ENCODE results near the gene INO80E.
A peak's percentile ranks its signal among the peaks of the same experiment; 100 is the strongest.
"Not testable (repeated sequence)": the region's sequence is repeated elsewhere in the genome, so short reads cannot be mapped to it uniquely, and the experiment has no call there.

The INO80E gene

DNA sequence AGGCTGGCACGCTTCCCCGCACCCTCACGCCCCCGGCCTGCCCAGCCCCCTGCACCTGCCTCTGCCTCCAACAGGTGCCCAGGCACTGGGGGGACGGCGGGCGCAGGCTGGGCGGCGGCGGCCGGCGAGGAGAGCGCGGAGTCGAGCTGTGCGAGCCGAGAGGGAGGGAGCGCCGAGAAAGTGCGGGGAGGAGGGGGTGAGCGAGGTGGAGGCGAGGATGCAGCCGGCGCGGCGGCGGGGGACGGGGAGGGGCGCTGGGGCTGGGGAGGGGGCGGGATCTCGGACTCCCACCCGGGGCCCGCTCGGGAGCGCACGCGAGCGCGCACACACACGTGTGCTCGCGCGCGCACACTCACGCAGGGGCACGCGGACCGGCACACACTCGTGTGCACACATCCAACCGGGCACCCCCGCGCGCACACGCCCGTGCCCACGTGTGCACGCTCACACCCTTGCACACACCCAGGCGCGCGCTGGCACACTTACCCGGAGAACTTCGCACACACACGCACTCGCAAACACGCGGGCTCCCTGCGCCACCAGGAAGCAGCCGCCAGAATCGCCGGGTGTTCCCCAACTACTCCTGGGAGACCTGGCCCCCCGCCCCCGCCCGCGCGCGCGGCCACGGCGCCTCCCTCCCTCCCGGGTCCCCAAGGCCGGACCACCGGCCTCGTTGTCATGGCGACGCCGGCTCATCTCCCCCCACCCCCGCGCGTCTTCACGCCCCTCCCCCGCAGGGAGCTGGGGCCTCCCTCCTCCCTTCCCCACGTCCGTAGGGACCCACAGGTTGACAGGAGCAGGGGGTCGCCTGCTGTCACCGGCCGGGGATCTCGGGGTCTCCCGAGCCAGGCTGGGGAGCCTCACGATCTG lies 15.0 kb downstream of the INO80E start, which contains the start of gene DOC2A:
Gene DOC2A, minus strand, starts transcription at position 184 of the 870 bp plus-strand sequence. CDS start 805 bp downstream, outside the sequence.
- DNase-seq: peak; percentile 62

DNA sequence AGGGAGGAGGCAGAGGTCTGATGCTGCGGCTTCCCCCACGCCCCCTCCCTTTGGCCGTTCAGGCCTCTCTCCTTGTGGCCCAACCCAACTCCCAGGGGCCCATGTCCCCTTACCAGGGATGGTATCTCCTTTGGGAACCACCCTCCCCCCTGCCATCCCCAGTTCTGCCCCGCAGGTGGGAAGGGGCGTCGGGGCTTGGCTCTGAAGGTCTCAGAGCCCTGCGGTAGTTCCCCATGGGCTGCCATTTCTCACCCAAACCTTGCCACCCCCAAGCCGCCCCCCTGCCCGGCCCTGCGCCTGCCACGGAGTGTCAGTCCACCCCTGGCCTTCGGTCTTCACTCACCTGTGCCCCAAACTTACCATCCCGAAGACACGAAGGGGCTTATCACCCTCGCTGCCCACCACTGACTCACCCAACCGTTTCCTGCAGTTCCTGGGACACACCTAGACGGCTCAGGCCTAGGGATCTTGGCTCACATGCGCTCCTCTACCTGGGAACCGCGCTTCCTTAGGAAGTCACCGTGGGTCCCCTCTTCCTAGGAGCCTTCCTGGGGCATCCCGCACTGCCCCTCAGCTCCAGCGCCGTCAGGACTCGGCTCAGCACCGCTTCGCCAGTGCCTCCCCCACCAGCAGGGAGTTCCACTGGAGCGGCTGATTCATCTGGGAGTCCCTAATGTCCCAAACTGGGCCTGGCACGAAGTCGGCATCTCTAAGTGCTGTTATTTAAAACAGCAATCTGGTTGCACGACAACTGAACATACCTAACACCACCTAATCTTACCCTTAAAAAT lies 15.9 kb downstream of the INO80E start:
- no peak for DNase-seq

DNA sequence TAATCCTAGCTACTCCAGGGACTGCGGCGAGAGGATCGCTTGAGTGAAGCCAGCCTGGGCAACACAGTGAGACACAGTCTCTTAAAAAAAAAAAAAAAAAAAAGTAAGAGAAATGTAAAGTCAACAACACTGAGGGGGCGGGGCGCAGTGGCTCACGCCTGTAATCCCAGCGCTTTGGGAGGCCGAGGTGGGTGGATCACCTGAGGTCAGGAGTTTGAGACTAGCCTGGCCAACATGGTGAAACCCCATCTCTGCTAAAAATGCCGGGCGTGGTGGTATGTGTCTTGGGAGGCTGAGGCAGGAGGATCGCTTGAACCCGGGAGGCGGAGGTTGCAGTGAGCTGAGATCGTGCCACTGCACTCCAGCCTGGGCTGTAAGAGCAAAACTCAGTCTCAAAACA lies 16.6 kb downstream of the INO80E start:
- DNase-seq: not testable (repeated sequence)

DNA sequence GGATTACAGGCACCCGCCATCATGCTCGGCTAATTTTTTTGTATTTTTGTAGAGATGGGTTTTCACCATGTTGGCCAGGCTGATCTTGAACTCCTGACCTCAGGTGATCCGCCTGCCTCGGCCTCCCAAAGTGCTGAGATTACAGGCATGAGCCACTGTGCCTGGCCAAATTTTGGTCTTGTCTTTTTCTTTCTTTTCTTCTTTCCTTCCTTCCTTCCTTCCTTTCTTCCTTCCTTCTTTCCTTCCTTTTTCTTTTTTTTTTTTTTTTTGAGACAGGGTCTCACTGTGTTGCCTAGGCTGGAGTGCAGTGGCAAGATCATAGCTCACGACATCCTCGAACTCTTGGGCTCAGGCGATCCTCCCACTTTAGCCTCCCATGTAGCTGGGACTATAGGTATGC lies 19.4 kb downstream of the INO80E start:
- DNase-seq: not testable (repeated sequence)

DNA sequence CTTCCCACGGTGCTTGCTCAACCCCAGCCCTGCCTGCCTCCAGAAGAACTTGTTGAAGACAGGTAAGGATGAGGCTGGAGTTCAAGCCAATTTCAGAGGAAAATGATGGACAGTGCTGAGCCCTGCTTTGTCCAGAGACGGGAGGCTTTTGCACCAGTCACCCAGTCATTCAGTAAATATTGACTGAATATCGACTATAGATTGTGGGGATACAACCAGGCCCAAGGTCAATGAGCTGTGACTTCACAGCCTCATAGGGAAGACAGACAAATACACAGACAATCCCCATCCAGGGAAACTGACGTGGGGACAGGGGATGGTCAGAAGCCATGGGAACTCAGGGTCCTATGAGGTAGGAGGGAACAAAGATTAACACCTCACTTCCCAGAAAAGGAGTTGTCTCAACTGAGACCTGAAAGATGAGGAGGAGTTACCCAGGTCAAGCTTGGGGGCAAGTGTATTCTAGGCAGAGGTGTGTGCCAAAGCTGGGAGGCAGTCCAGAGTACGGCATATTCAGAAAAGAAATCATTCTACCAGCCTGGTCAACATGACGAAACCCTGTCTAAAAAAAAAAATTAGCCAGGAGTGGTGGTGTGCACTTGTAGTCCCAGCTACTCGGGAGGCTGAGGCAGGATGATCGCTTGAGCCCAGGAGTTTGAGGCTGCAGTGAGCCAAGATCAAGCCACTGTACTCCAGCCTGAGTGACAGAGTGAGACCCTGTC lies 20.7 kb downstream of the INO80E start:
- no peak for DNase-seq

DNA sequence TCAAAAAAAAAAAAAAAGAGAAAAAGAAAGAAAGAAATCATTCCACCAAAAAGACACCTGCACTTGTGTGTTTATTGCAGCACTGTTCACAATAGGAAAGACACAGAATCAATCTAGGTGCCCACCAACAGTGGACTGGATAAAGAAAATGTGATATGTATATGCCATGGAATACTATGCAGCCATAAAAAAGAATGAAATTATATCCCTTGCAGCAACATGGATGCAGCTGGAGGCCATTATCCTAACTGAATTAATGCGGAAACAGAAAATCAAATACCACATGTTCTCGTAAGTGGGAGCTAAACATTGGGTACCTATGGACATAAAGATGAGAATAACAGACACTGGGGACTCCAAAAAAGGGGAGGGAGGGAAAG lies 21.2 kb downstream of the INO80E start:
- DNase-seq: no peak

DNA sequence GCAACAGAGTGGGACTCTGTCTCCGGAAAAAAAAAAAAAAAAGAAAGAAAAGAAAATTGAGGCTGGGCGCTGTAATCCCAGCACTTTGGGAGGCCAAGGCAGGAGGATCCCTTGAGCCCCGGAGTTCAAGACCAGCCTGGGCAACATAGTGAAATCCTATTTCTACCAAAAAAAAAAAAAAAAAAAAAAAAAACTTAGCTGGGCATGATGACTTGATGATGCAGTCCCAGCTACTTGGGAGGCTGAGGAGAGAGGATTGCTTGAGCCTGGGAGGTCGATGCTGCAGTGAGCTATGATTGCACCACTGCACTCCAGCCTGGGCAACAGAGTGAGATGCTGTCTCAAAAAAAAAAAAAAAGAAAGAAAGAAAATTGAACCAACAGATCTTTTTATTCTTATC lies 21.9 kb downstream of the INO80E start:
- not testable (repeated sequence) for DNase-seq

DNA sequence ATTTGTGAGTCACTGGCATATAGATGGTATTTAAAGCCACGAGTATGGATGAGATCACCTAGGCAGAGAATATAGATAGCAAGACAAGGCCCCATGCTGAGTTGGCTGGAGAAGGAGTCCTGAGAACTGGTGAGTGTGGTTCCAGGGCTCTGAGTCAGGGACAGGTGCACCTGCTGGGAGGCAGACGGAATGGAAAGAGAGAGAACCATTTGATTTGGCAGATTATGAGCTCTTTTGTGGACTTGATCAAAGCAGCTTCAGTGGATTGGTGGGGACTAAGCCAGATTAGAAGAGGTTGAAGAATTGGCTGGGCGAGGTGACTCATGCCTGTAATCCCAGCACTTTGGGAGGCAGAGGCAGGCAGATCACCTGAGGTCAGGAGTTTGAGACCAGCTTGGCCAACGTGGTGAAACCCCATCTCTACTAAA lies 22.7 kb downstream of the INO80E start:
- no peak for DNase-seq

DNA sequence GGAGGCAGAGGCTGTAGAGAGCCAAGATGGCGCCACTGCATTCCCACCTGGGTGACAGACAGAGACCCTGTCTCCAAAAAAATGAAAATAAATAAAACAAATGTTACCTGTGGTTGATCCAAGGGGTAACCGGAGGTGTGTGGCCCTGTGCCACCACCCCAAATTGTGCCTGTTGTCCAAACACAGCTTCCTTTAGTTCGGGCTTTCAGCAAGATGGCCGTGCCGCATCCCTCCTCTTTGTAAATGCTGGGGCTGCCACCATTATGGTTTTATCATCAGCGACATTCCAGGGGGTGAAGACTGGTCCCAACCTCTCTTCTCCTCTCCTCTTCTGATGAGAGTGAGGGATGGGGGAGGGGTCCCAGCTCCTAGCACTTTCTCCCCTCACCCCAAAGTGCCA lies 26.8 kb downstream of the INO80E start, which contains the start of gene C16orf92:
Gene C16orf92, plus strand, starts transcription at position 312 of the 400 bp plus-strand sequence. CDS start 143 bp downstream, outside the sequence.
- DNase-seq: no peak

DNA sequence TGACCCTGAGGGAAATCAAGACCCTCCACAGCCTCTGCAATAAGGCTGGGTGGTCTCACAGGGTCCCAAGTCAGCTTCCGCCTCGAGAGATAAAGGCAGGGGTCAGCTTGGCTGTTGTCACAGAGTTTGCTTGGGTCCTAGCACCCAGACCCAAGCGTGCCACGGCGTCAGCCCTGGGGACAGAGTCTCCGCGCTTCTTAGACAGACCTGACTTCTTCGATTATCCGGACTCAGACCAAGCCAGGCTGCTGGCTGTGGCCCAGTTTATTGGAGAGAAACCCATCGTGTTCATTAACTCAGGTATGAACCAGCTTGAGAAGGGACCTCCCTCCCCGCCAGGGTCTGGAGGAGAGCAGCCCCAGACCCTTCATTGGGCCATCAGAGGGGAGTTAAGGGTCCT lies 27.5 kb downstream of the INO80E start:
- no peak for DNase-seq

DNA sequence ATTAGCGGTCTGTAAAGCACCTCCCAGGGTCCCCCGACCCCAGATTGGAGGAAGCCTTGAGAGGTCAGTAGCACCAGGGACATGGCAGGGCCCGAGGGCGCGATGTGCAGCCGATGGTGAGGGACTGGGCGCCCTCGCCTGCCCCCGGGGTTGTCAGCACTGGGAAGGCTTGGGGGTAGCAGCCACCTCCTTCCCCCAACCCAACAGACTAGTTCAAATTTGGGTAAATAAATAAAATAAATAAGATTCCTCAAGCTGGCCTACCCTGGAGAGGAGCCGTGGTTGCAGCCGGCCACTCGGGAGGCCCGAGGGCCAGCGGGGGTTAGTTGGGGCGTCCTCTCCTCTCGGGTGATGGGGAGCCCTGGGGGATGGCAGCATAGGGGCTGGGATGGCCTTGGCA lies 28.4 kb downstream of the INO80E start:
- no peak for DNase-seq

DNA sequence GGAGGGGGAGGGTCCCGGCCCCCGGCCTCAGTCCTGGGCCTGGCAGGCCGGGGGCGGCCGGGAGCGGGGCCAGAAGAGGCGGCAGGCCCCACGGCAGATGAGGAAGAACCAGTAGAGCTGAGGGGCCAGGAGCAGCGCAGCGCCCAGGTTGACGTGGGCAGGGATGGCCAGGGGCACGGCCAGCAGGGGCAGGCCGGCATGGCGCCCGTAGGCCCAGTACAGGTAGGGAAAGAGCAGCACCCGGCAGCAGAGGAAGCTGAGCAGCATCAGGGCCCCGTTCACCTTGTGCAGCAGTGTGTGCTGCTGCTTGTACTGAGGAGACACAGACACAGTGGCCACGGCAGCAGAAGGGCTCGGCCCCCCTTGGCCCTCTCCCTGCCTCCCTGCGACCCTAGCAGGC lies 29.1 kb downstream of the INO80E start:
- DNase-seq: no peak

DNA sequence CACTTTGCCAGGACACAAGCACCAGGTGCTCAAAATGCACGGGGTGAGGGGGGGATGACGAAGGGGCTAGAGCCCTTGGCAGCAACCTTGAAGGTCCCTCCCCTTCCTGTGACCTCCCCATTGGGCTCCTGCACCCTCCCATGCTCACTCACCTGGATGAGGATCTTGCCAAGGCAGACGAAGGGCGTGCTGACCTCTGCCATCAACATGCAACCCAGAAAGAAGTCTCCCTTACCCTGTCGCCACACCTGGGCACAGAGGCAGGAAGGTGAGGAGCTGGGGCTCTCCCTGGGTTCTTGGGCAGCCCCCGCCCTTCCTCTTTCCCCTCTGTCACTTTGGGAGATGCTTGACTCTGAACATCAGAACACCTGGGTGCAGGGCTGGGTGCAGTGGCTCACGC lies 29.5 kb downstream of the INO80E start:
- DNase-seq: no peak

DNA sequence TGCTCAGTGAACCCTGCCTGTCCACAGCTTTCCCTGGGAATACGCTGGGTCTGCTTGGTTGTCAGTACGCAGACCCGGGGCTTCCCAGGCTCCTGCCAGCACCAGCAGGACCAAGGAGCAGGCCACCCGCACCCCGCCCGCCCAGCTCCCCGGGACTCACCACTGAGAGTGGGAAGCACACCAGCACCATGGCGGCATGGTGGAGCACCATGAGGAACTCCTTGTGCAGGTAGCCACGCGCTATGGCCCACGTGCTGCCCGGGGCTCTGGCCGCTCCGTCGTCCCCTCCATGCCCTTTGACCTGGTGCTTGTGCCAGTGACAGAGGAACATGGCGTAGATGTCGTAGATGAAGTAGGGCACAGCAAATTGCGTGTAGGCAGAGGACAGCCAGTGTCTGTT lies 30.4 kb downstream of the INO80E start:
- DNase-seq: no peak

DNA sequence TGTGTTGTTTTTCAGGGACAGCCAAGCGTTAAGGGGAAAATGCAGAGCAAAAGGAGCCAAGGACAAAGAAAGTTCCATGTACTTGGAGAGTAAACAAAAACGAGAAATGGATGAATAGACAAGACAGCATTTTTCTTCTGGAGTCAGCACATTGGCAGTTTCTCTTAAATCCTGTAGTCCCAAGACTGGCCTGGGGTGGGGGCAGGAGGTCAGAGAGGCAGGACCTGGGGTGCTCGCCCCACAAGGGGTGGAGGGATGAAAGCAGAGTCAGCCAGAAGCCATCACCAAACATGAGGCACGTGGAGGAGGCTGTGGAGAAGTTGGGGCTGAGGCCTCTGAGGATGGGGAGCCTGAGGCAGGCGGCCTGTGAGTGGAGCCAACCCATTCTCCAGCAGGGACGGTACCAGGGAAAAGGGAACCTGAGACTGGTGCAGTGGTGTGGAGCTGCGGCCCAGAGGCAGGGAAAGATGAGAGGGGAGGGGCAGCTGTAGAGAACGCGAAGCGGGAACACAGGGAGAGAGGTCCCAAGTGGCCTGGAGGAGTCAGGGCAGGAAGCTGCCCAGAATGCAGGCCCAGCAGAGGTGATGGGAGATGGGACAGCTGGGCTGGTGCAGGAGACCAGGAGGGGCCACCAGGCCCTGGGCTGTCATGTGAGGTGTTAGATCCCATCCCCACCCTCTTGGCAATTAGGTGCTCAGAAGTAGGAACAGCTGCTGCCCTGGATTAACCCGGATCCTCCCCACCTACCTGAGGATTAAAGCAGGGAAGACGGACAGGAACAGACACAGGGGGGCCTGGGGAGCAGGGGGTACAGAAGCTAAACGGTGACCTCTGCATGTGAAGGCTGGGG lies 31.8 kb downstream of the INO80E start:
- no peak for DNase-seq

DNA sequence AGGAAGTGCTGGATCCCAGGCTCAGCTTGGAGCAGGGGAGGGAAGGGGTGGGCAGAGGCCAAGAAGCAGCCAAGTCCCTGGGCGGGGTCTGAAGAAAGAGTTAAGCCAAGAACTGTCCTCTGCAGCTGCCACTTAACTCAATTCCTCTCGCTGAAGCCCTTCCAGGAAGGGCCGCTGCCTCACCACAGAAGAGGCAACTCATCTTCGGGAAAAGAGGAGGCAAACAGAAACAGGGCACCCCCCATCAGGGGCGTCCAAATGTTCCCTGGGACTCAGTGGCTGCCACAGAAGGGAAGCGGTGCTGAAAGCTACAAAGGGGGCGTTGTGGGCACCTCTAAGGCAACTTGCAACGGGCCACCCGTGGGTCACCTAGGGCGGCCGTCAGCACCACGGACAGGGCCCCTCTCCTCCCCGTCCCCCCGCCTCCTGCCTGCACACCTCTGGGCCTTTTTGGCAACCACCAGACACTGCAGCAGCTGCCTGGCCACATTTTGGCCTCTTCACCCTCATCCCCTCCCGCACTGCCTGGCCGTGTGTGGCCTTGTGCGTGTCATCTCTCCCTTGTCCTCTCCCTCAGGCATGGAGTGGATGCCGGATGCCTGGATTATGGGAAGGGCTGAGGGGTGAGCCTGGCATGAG lies 32.5 kb downstream of the INO80E start:
- DNase-seq: peak; percentile 29

DNA sequence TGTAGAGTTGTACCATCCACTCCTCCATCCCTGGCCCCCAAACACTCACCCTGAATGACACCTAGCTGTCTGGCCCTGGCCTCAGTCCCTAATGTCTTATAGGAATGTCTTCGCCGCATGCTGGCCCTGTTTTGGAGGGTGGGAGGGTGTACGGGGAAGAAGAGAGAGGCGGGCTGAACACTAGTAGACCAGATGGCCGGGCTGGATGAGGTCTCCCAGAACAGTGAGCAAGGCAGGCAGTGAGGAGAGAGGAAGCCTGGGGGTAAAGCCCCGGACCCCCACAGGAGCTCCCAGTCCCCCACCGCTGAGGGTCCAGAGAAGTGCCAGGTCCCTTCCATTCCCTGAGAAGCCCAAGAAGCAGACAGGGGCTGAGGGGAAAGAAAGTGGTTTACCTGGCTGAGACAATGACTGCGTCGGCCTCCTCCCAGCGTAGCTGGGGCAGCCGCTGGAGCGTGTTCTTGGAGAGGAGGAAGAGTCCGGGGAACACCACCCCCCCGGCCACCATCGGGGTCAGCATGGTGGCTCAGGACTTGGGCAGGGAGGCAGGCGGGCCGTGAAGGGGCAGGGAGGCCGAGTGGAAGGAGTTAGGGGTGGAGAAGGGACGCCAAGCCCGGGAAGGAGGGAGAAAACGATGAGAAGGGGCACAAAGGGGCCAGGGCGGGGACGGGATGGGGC lies 34.1 kb downstream of the INO80E start:
- no peak for DNase-seq

DNA sequence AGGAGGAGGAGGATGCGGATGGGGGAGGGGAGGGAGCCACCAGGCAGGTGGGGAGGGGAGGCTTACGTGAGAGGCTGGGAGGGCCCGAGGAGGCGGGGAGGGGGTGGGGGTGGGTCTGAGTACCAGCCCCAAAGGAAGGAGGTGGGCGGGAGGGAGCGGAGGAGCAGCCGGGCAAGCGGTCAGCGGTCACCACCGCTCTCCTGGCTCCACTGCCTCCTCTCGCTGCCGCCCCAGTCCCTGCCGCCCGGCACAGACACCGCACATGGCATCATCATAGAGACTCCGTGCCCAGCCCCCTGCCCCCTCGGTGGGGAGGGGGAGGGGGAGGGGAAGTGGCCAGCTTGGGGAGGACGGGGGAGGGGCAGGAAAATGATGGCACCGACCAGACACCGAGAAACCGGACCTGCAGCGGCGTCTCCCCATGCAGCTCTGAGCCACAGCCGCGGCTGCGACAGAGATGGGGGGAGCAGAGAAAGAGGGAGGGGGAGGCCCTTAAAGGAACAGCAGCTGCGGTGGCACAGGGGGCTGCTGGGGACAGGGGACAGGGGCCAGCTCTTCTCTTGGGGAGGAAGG lies 34.9 kb downstream of the INO80E start, which contains the start of gene TLCD3B:
Gene TLCD3B, minus strand, starts transcription at position 431 of the 573 bp plus-strand sequence. CDS start 744 bp downstream, outside the sequence.
- DNase-seq: no peak

DNA sequence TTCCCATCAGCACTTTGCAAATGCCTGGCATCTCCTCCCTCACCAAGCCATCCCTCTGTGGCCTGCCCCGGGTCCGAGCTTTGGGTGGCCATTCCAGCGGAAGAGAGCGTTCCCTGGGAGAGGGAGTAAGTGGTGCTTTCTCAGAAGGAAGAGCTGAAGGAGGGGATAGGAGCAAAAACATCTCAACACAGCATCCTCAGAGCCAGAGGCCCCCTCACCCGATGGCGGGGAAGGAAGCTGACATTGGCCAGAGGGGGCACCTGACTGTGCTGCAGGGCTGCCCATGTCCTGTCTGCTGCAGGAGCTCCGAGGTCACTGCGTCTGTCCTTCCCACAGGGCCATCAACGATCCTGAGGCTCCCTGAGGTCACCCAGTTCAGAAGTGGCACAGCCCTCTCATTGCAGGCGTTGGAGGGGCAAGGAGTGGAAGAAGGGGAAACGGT lies 35.5 kb downstream of the INO80E start:
- no peak for DNase-seq

DNA sequence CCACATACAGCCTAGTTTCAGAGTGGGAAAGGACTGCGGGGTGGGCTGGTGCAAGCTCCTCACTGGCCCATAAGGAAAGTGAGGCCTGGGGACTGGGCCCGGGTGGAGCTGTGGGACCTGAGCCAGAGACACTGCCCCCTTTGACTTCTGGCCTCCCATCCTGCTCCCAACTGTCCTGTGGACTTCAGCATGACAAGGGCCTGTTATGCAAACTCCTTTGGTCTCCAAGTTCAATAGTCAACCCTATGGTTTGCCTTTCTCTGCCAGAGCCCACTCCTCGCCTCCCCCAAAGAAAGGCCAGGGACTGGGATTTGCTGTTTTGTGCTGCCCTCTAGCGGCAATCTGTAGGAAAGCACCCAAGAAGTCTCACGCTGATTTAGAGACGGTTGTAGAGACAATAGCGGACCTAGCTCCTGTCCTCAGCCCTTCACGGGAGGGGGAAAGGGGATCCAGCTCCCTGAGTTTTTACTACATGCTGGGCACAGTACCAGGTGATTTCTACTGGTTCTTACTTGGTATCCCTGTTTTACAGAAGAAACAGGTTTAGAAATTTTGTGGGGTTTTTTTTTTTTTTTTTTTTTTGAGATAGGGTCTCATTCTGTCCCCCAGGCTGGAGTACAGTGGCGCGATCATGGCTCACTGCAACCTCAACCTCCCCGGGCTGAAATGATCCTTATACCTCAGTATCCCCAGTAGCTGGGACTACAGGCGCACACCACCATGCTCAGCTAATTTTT lies 36.2 kb downstream of the INO80E start:
- peak; percentile 74 for DNase-seq
